Astrocyte of the spinal cord (primary cell): Measurements from ENCODE around the gene STYX.
"Not testable (repeated sequence)": the region's sequence is repeated elsewhere in the genome, so short reads cannot be mapped to it uniquely, and the experiment has no call there.

Source experiments
- DNase-seq: peaks from one replicate; pipeline ENCODE4 v3.0.0; 2011; ENCODE audit warnings: low read depth, low spot score
- H3K4me3 ChIP-seq: 2 replicates; pipeline ENCODE4 v1.5.1; 2011; ENCODE audit warnings: low read depth, mild to moderate bottlenecking, low read length, moderate library complexity
- in situ Hi-C: cut with HindIII; loops from 2 replicates; pipeline ENCODE4 v1.10.0; 2017; ENCODE audit warnings: low sequenced_read_pairs
- TF ChIP-seq, protein P1 (sequence below): IDR thresholded peaks from 2 replicates; pipeline ENCODE4 v1.5.1; 2012; ENCODE audit warnings: low read depth, mild to moderate bottlenecking, low read length, inconsistent platforms

The STYX gene

DNA sequence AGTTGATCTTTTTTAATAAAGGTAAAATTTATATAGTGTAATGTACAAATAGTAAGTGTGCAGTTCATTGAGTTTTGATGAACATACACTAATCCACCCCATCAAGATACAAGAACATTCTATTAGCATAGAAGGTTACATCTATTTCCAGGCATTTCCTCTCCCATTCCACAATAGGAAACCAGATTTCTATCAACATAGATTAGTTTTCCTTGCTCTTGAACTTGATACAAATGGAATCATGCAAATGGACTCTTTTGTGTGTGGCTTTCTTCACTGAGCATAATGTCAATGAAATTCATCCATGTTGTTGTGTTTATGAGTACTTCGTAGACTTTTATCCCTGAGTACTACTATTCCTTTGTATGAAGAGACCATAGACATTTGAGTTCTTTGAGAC is 10.8 kb downstream of the STYX start:
- H3K4me3 ChIP-seq, result no peak overlapping the region
- no peak for DNase-seq
- in situ Hi-C loops, result no loop called here
- TF ChIP-seq, protein P1, sequence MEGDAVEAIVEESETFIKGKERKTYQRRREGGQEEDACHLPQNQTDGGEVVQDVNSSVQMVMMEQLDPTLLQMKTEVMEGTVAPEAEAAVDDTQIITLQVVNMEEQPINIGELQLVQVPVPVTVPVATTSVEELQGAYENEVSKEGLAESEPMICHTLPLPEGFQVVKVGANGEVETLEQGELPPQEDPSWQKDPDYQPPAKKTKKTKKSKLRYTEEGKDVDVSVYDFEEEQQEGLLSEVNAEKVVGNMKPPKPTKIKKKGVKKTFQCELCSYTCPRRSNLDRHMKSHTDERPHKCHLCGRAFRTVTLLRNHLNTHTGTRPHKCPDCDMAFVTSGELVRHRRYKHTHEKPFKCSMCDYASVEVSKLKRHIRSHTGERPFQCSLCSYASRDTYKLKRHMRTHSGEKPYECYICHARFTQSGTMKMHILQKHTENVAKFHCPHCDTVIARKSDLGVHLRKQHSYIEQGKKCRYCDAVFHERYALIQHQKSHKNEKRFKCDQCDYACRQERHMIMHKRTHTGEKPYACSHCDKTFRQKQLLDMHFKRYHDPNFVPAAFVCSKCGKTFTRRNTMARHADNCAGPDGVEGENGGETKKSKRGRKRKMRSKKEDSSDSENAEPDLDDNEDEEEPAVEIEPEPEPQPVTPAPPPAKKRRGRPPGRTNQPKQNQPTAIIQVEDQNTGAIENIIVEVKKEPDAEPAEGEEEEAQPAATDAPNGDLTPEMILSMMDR, result no peak

DNA sequence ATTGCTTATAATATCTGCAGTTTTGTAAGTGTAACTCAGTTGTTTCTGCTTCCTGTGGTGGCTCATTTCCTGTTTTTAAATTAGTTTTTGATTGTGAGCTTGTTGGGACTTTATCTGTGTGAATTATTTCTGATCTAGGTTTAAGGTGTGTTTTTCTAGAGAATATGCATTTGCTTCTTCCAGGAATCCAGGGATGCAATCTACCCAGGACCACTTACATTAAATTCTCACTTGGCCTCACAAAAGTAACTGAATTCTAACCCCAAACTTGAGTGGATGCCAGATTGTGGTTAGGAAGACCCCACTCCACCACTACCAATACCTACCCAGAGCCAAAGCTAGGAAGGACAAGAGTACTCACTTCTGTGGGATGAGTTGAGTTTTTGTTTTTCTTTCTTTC is 11.9 kb downstream of the STYX start:
- in situ Hi-C loops, result no loop called here
- DNase-seq, result no peak
- TF ChIP-seq, protein P1, result no peak
- no peak overlapping the region for H3K4me3 ChIP-seq

DNA sequence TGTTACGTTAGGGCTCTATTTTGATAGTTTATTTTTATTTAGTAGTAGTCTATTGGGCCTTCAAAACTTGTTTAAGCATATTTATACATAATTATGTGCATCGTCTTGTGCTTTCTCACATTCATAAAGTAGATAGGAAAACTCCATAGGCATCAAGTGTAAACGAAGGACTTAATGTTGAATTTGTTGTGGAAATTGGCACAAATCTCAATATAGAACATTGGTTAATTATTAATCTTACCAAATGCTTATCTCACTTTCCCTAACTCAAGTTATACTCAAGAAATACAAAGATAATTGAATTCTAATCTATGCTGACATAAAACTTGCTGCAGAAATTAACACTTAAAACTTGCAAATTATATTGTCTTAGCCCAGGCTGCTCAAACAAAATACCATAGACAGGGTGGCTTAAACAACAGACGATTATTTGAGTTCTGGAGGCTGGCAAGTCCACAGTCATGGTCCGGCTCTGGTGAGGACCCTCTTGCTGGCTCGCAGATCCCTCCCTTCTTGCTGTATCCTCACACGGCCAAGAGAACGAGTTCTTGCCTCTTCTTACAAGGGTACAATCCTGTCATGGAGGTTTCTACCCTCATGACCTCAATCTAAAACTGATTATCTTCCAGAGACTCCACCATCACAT is 18.8 kb downstream of the STYX start:
- in situ Hi-C loops, result no loop called here
- no peak for DNase-seq
- H3K4me3 ChIP-seq, result no peak overlapping the region
- TF ChIP-seq, protein P1, result no peak

DNA sequence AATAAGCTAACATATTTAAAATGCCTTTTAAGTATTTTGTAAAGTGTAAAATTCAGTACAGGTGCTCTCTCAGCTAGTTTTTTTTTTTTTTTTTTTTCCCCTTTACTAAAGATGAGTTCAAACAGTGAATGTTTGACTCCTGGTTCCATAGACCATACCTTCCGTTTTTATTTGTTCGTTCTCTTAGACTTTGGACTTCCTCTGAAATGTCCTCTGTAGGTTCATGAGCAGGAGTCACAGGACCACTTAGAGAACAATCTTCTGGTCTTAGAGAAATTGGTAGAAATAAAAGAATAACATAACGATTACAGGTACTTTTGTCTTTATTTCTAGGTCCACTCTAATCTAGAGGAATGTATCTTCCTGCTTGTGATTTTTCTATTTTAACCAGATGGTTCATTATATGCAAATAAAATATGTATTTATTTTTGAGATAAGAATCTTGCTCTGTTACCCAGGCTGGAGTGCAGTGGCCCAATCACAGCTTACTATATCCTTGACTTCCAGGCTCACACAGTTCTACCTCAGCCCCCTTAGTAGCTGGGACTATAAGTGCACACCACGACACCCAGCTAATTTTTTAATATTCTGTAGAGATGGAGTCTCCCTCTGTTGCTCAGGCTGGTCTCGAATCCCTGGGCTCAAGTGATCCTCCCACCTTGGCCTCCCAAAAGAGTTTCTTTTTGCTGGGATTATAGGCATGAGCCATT is 25.8 kb downstream of the STYX start:
- no peak overlapping the region for H3K4me3 ChIP-seq
- DNase-seq, result no peak

DNA sequence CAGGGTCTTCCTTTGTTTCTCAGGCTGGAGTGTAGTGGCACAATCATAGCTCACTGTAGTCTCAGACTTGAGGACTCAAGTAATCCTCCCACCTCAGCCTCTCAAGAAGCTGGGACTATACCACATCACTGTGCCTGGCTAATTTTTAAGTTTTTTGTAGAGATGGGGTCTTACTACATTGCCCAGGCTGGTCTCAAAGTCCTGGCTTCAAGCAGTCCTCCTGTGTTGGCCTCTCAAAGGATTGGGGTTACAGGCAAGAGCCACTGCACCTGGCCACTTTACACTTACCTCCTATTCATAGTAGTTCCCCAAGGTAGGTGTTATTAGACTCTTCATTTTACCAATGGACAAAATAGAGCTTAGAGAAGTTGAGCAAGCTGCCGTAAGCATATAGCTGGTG is 29.2 kb downstream of the STYX start:
- no peak overlapping the region for H3K4me3 ChIP-seq
- DNase-seq, result no peak
- in situ Hi-C loops, result no loop called here
- TF ChIP-seq, protein P1, result no peak

More for the DNA sequence above, 25.8 kb downstream of the STYX start:
- in situ Hi-C loops, result no loop called here
- TF ChIP-seq, protein P1, result no peak

DNA sequence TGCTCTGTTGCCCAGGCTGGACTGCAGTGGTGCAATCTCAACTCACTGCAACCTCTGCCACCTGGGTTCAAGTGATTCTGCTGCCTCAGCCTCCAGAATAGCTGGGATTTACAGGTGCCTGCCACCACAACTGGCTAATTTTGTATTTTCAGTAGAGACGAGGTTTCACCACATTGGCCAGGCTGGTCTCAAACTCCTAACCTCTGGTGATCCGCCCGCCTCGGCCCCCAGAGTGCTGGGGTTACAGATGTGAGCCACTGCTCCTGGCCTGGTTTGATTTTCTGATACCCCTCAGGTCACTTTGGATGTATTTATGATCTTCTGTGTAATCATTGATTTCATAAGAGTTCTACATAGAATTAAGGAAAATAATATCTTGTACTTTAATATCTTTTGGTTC is 33.0 kb downstream of the STYX start:
- H3K4me3 ChIP-seq, DNase-seq, in situ Hi-C loops: not testable (repeated sequence)

DNA sequence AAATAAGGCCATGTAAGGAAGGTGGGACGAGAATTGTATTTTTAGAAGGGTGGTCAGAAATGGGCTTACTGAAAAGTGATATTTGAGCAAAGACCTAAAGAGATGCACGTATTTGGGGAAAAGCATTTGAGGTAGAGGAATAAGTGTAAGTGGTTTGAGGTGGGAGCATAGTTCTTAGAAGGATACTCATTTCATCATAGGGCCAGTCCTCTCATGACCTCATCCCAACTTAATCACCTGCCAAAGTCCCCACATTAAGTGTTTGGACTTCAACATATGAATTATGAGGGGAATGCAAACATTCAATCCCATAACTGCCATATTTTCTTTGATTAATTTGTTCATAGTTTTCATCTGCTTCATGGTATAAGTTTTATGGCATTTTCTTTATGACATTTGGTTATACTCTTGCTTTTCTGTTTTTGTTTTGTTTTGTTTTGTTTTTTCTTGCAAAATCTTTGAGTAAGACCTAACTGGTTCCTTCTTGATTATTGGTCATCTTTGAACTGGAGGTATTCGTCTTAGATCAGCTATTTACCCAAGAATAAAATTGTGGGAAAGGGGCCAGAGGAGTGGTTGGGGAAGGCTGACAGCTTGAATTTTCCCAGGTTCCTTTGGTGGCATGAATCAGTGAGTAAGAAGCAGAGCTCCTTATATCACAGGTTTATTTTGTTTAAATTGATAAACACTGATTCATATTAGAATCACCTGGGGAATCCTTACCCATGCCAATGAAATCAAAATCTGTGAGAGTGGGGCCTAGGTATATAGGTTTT is 37.3 kb downstream of the STYX start:
- in situ Hi-C loops, result no loop called here
- DNase-seq, result no peak
- H3K4me3 ChIP-seq, result no peak overlapping the region
- TF ChIP-seq, protein P1, result no peak
